Measurements from ENCODE around the gene TMEM163. TPM values are rescaled to one million over a fixed set of nuclear protein-coding genes. Genes with fewer than 3 reads are reported as not detected.

The TMEM163 gene
- total and polyA plus RNA-seq, 4 donors: 0.25 to 0.62 (median 0.36) TPM; not detected in 1

- H3K4me1 ChIP-seq (ENCODE audit: control insufficient read depth in 1 of 2, insufficient read depth in 2 of 2, low read length in 2 of 2): no peaks in the 10 kb centered on the region
- 65 to 70% methylated on average over 10 of the region's 10 CpGs for WGBS, 2 donors
- no peaks in the 10 kb centered on the region for H3K9me3 ChIP-seq (ENCODE audit: control insufficient read depth, low read length)
- no peaks in the 10 kb centered on the region for H3K27me3 ChIP-seq (ENCODE audit: control insufficient read depth in 1 of 2, insufficient read depth in 2 of 2, low read length in 1 of 2)
- H3K27ac ChIP-seq (ENCODE audit: low read depth in 1 of 2, low read length in 2 of 2): no peak overlapping the region
- intact Hi-C loops (cut with DNase I): no loop called here
- ATAC-seq (ENCODE audit: low FRiP score) (no peak), DNase-seq (no peak)
- H3K4me3 ChIP-seq (ENCODE audit: low read length in 2 of 2): no peak overlapping the region
- no peaks in the 10 kb centered on the region for H3K36me3 ChIP-seq (ENCODE audit: control insufficient read depth in 1 of 2, insufficient read depth in 2 of 2, low read length in 1 of 2)
Observed at GRCh38 chr2:134647607-134648256, 71.1 kb downstream of the TMEM163 start.

GRCh38 chr2:134642938-134643337 is 75.9 kb downstream of the TMEM163 start:
- Histone ChIP-seq H3K27me3 (ENCODE audit: control insufficient read depth in 1 of 2, insufficient read depth in 2 of 2, low read length in 1 of 2) (no peaks in the 10 kb centered on the region), H3K36me3 (ENCODE audit: control insufficient read depth in 1 of 2, insufficient read depth in 2 of 2, low read length in 1 of 2) (no peaks in the 10 kb centered on the region), H3K27ac (ENCODE audit: low read depth in 1 of 2, low read length in 2 of 2) (no peak overlapping the region), H3K4me3 (ENCODE audit: low read length in 2 of 2) (no peak overlapping the region), H3K9me3 (ENCODE audit: control insufficient read depth, low read length) (no peaks in the 10 kb centered on the region), H3K4me1 (ENCODE audit: control insufficient read depth in 1 of 2, insufficient read depth in 2 of 2, low read length in 2 of 2) (no peaks in the 10 kb centered on the region)
- DNase-seq (no peak), ATAC-seq (ENCODE audit: low FRiP score) (no peak)
- 88 to 91% methylated on average over 1 of the region's 1 CpG for WGBS, 2 donors
- intact Hi-C loops (cut with DNase I): no loop called here

- H3K36me3 ChIP-seq (ENCODE audit: control insufficient read depth in 1 of 2, insufficient read depth in 2 of 2, low read length in 1 of 2): no peaks in the 10 kb centered on the region
- H3K4me1 ChIP-seq (ENCODE audit: control insufficient read depth in 1 of 2, insufficient read depth in 2 of 2, low read length in 2 of 2): no peaks in the 10 kb centered on the region
- no peak overlapping the region for H3K4me3 ChIP-seq (ENCODE audit: low read length in 2 of 2)
- no peaks in the 10 kb centered on the region for H3K9me3 ChIP-seq (ENCODE audit: control insufficient read depth, low read length)
- DNase-seq (no peak), ATAC-seq (ENCODE audit: low FRiP score) (no peak)
- no peak overlapping the region for H3K27ac ChIP-seq (ENCODE audit: low read depth in 1 of 2, low read length in 2 of 2)
- H3K27me3 ChIP-seq (ENCODE audit: control insufficient read depth in 1 of 2, insufficient read depth in 2 of 2, low read length in 1 of 2): no peaks in the 10 kb centered on the region
- intact Hi-C loops (cut with DNase I): no loop called here
- WGBS, 2 donors: 53 to 65% methylated on average over 4 of the region's 4 CpGs
Observed at GRCh38 chr2:134640494-134640893, 78.3 kb downstream of the TMEM163 start.

DNA sequence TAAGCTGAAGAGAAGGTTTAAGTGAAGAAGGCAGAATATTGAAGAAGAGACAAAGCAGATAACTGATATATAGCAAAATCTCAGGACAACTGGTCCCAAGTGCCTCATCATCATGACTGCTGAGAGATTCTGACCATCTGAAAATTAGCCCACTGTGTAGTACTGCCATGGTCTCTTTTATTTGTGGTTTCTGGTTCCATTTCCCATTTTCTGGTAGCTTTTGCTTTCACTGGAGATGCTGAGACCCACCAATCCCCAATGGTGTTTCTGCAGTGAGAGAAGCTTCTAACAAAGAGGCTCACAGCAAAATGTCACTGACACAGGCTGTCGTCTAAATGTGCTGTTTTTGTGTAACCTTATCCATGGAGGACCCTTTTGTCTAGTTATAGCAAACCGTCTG is 79.5 kb downstream of the TMEM163 start:
- H3K27me3 ChIP-seq (ENCODE audit: control insufficient read depth in 1 of 2, insufficient read depth in 2 of 2, low read length in 1 of 2): no peaks in the 10 kb centered on the region
- H3K36me3 ChIP-seq (ENCODE audit: control insufficient read depth in 1 of 2, insufficient read depth in 2 of 2, low read length in 1 of 2): no peaks in the 10 kb centered on the region
- H3K4me3 ChIP-seq (ENCODE audit: low read length in 2 of 2): no peak overlapping the region
- H3K9me3 ChIP-seq (ENCODE audit: control insufficient read depth, low read length): no peaks in the 10 kb centered on the region
- H3K27ac ChIP-seq (ENCODE audit: low read depth in 1 of 2, low read length in 2 of 2): no peak overlapping the region
- H3K4me1 ChIP-seq (ENCODE audit: control insufficient read depth in 1 of 2, insufficient read depth in 2 of 2, low read length in 2 of 2): no peaks in the 10 kb centered on the region
- 21 to 35% methylated on average over 2 of the region's 2 CpGs for WGBS, 2 donors
- intact Hi-C loops (cut with DNase I): no loop called here
- DNase-seq (no peak), ATAC-seq (ENCODE audit: low FRiP score) (no peak)

DNA sequence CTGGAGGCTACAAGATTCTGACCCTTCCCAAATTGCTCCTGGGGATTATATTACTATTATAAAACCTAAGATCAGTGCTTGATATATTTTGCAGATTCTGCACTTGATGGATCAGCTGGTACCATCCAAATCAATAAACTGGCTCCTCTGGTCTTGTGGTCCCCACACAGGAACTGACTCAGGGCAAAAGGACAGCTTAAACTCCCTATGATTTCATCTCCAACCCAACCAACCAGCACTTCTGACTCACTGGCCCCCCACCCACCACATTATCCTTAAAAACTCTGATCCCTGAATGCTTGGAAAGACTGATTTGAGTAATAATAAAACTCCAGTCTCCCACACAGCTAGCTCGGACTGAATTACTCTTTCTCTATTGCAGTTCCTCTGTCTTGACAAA is 82.1 kb downstream of the TMEM163 start:
- no peak for DNase-seq
- H3K27ac ChIP-seq (ENCODE audit: low read depth in 1 of 2, low read length in 2 of 2): no peak overlapping the region
- WGBS, 2 donors: 71 to 77% methylated on average over 1 of the region's 1 CpG
- no peaks in the 10 kb centered on the region for H3K36me3 ChIP-seq (ENCODE audit: control insufficient read depth in 1 of 2, insufficient read depth in 2 of 2, low read length in 1 of 2)
- peaks cover 0 to 2% of the 10 kb centered on the region in 2 donors for H3K4me1 ChIP-seq (ENCODE audit: control insufficient read depth in 1 of 2, insufficient read depth in 2 of 2, low read length in 2 of 2)
- ATAC-seq (ENCODE audit: low FRiP score): no peak
- no peaks in the 10 kb centered on the region for H3K27me3 ChIP-seq (ENCODE audit: control insufficient read depth in 1 of 2, insufficient read depth in 2 of 2, low read length in 1 of 2)
- H3K4me3 ChIP-seq (ENCODE audit: low read length in 2 of 2): no peak overlapping the region
- H3K9me3 ChIP-seq (ENCODE audit: control insufficient read depth, low read length): no peaks in the 10 kb centered on the region
- intact Hi-C loops (cut with DNase I): no loop called here

- 61 to 64% methylated on average over 2 of the region's 2 CpGs for WGBS, 2 donors
- Histone ChIP-seq H3K4me1 (ENCODE audit: control insufficient read depth in 1 of 2, insufficient read depth in 2 of 2, low read length in 2 of 2) (peaks cover 0 to 2% of the 10 kb centered on the region in 2 donors), H3K9me3 (ENCODE audit: control insufficient read depth, low read length) (no peaks in the 10 kb centered on the region), H3K27me3 (ENCODE audit: control insufficient read depth in 1 of 2, insufficient read depth in 2 of 2, low read length in 1 of 2) (no peaks in the 10 kb centered on the region), H3K36me3 (ENCODE audit: control insufficient read depth in 1 of 2, insufficient read depth in 2 of 2, low read length in 1 of 2) (no peaks in the 10 kb centered on the region), H3K27ac (ENCODE audit: low read depth in 1 of 2, low read length in 2 of 2) (no peak overlapping the region), H3K4me3 (ENCODE audit: low read length in 2 of 2) (no peak overlapping the region)
- DNase-seq (no peak), ATAC-seq (ENCODE audit: low FRiP score) (no peak)
- intact Hi-C loops (cut with DNase I): no loop called here
Observed at GRCh38 chr2:134634054-134634753, 84.6 kb downstream of the TMEM163 start.

DNA sequence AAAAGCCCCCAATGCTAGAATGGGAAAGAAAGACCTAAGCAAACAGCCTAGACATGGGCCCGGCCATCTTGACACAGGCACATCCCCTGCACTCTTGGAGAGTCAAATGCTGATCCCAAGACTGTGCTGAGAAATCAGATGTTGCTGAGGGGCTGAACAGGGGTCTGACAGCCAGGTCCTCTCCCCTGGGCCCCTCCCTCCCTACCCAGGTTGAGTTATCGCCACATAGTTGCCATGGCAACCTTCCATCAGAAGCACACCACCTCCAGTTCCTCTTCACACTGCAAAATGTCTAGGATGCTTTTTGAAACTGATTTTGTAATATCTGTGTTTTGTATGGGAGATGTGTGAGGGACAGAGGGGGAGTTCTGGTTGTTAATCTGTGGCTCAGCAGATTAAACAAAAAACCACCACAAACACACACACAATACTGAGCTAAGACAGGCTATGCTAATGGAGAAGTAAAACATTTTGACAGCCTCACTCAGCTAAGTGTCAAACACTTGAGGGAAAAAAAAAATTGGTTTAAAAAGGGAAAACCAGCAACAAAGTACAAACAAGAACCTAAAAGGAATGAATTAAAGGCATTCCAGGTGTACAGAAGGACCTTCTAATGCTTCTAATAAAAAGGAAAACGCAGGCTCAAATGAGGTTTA is 88.2 kb downstream of the TMEM163 start:
- no peak for ATAC-seq (ENCODE audit: low FRiP score)
- peaks cover 0 to 2% of the 10 kb centered on the region in 2 donors for H3K4me1 ChIP-seq (ENCODE audit: control insufficient read depth in 1 of 2, insufficient read depth in 2 of 2, low read length in 2 of 2)
- WGBS, 2 donors: 76 to 77% methylated on average over 3 of the region's 3 CpGs

GRCh38 chr2:134628453-134628852 is 90.3 kb downstream of the TMEM163 start:
- peaks cover 0 to 2% of the 10 kb centered on the region in 2 donors for H3K4me1 ChIP-seq (ENCODE audit: control insufficient read depth in 1 of 2, insufficient read depth in 2 of 2, low read length in 2 of 2)
- intact Hi-C loops (cut with DNase I): no loop called here
- H3K27me3 ChIP-seq (ENCODE audit: control insufficient read depth in 1 of 2, insufficient read depth in 2 of 2, low read length in 1 of 2): no peaks in the 10 kb centered on the region
- no peaks in the 10 kb centered on the region for H3K9me3 ChIP-seq (ENCODE audit: control insufficient read depth, low read length)
- no peak overlapping the region for H3K27ac ChIP-seq (ENCODE audit: low read depth in 1 of 2, low read length in 2 of 2)
- no peaks in the 10 kb centered on the region for H3K36me3 ChIP-seq (ENCODE audit: control insufficient read depth in 1 of 2, insufficient read depth in 2 of 2, low read length in 1 of 2)
- 79 to 86% methylated on average over 3 of the region's 3 CpGs for WGBS, 2 donors
- DNase-seq (no peak), ATAC-seq (ENCODE audit: low FRiP score) (no peak)
- H3K4me3 ChIP-seq (ENCODE audit: low read length in 2 of 2): no peak overlapping the region

More for the DNA sequence above, 88.2 kb downstream of the TMEM163 start:
- Histone ChIP-seq H3K4me3 (ENCODE audit: low read length in 2 of 2) (no peak overlapping the region), H3K27me3 (ENCODE audit: control insufficient read depth in 1 of 2, insufficient read depth in 2 of 2, low read length in 1 of 2) (no peaks in the 10 kb centered on the region), H3K9me3 (ENCODE audit: control insufficient read depth, low read length) (no peaks in the 10 kb centered on the region), H3K36me3 (ENCODE audit: control insufficient read depth in 1 of 2, insufficient read depth in 2 of 2, low read length in 1 of 2) (no peaks in the 10 kb centered on the region), H3K27ac (ENCODE audit: low read depth in 1 of 2, low read length in 2 of 2) (no peak overlapping the region)
- intact Hi-C loops (cut with DNase I): no loop called here
- no peak for DNase-seq

Data from aorta (tissue), 5 donors.